WTC11 (cell line): ENCODE measurements around the gene CNGA4. TPM values are rescaled to one million over a fixed set of nuclear protein-coding genes. Genes with fewer than 3 reads are reported as not detected.

ENCODE experiments used
- ATAC-seq: fragments of 200-7000 bp; cut with Tn5 transposase; 2 replicates; pipeline ENCODE4 v1.10.0; 2021; ENCODE audit warnings: mild to moderate bottlenecking, moderate library complexity
- CTCF ChIA-PET: fragments of 300-600 bp; sonication (Branson Sonifier 250); formaldehyde crosslinking; loops from one replicate; lab custom pipeline; 2021; ENCODE audit warnings: antibody characterized with exemption; lab: Charles Lee
- POLR2A ChIA-PET: fragments of 350-600 bp; sonication (Branson Sonifier 250); formaldehyde crosslinking; loops from one replicate; lab custom pipeline; 2021; ENCODE audit warnings: antibody characterized with exemption; lab: Charles Lee
- DNase-seq: peaks from one replicate; pipeline ENCODE4 v3.0.0; 2021; ENCODE audit warnings: low spot score
- H3K27ac Mint-ChIP-seq: 2 replicates; pipeline ENCODE4 v1.8.0; 2021; ENCODE audit warnings: mixed read lengths
- H3K27me3 Mint-ChIP-seq: 2 replicates; pipeline ENCODE4 v1.8.0; 2021; ENCODE audit warnings: low read depth, mild to moderate bottlenecking, moderate library complexity, mixed read lengths
- H3K36me3 Mint-ChIP-seq: 2 replicates; pipeline ENCODE4 v1.8.0; 2021; ENCODE audit warnings: mixed read lengths
- H3K4me1 Mint-ChIP-seq: 2 replicates; pipeline ENCODE4 v1.8.0; 2022; ENCODE audit warnings: mixed read lengths
- H3K4me3 Mint-ChIP-seq: 2 replicates; pipeline ENCODE4 v1.8.0; 2021; ENCODE audit warnings: mild to moderate bottlenecking, moderate library complexity, mixed read lengths
- H3K9me3 Mint-ChIP-seq: 2 replicates; pipeline ENCODE4 v1.8.0; 2021; ENCODE audit warnings: mixed read lengths
- ATF2 ChIP-seq: sonication (generic); formaldehyde crosslinking; IDR thresholded peaks from 2 replicates; pipeline ENCODE4 v1.8.1; 2022; ENCODE audit warnings: low read depth, missing genetic modification reagents, borderline replicate concordance
- CDX4 ChIP-seq: fragments of 250-450 bp; sonication (Bioruptor Pico); IDR thresholded peaks from 2 replicates; pipeline ENCODE4 v1.9.0; 2021; ENCODE audit warnings: moderate library complexity, mild to moderate bottlenecking, inconsistent platforms, borderline replicate concordance
- CREM ChIP-seq: sonication (generic); formaldehyde crosslinking; IDR thresholded peaks from 2 replicates; pipeline ENCODE4 v1.8.1; 2022; ENCODE audit warnings: mild to moderate bottlenecking, missing genetic modification reagents, moderate library complexity
- E2F5 ChIP-seq: sonication (generic); formaldehyde crosslinking; IDR thresholded peaks from 2 replicates; pipeline ENCODE4 v1.8.1; 2022; ENCODE audit warnings: mild to moderate bottlenecking, moderate library complexity, missing genetic modification reagents
- ERG ChIP-seq: fragments of 250-450 bp; sonication (Bioruptor Pico); IDR thresholded peaks from 2 replicates; pipeline ENCODE4 v1.8.0; 2021; ENCODE audit warnings: mild to moderate bottlenecking
- KAT7 ChIP-seq: sonication (generic); formaldehyde crosslinking; IDR thresholded peaks from 2 replicates; pipeline ENCODE4 v1.8.1; 2023; ENCODE audit warnings: missing genetic modification reagents, mild to moderate bottlenecking, borderline replicate concordance
- PREB ChIP-seq: sonication (generic); formaldehyde crosslinking; IDR thresholded peaks from 2 replicates; pipeline ENCODE4 v1.8.1; 2022; ENCODE audit warnings: mild to moderate bottlenecking, missing genetic modification reagents, moderate library complexity, borderline replicate concordance
- TEAD1 ChIP-seq: sonication (generic); formaldehyde crosslinking; IDR thresholded peaks from 2 replicates; pipeline ENCODE4 v1.8.0; 2022; ENCODE audit warnings: mild to moderate bottlenecking, missing genetic modification reagents
- ZMAT4 ChIP-seq: fragments of 250-450 bp; sonication (Bioruptor Pico); IDR thresholded peaks from 2 replicates; pipeline ENCODE4 v1.9.0; 2021; ENCODE audit warnings: mild to moderate bottlenecking
- total RNA-seq: library from RNA; stranded (reverse); gene quantifications from 3 replicates; pipeline ENCODE4 v1.2.3, GENCODE V29; 2021

The CNGA4 gene
- total RNA-seq, 1 experiment from 2014 or later = 0.35 TPM

GRCh38 chr11:6197466-6198200 lies 41.3 kb upstream of the CNGA4 start (continued):
- TF ChIP-seq PREB (CRISPR knock-in tag) = no peak

- Mint-ChIP-seq H3K27me3 (no peaks in the 10 kb centered on the region), H3K4me1 (peaks cover 9% of the 10 kb centered on the region), H3K4me3 (no peak within 1 kb of the TSS), H3K36me3 (no peaks in the 10 kb centered on the region), H3K27ac (no peak within 1 kb of the TSS), H3K9me3 (no peaks in the 10 kb centered on the region)
- ATAC-seq (no peak), DNase-seq (no peak)
- CTCF ChIA-PET = interaction anchor here (1.1 kb wide), 1 partner anchor 52 kb away, joined by 5 read pairs; no protein-coding TSS in a partner anchor
- TF ChIP-seq ATF2 = no peak
- POLR2A ChIA-PET = no interaction called here
These were observed 39.6 kb upstream of the CNGA4 start, which contains the start of gene OR52W1 for GRCh38 chr11:6199174-6199810. Gene OR52W1 (plus strand): TSS chr11:6199224. CDS start chr11:6199224, 0 bp downstream.

GRCh38 chr11:6200975-6201374 lies 37.9 kb upstream of the CNGA4 start:
- Mint-ChIP-seq H3K9me3 (no peaks in the 10 kb centered on the region), H3K36me3 (no peaks in the 10 kb centered on the region), H3K4me1 (peaks cover 9% of the 10 kb centered on the region), H3K4me3 (no peak overlapping the region), H3K27ac (no peak overlapping the region), H3K27me3 (no peaks in the 10 kb centered on the region)
- ChIA-PET POLR2A (no interaction called here), CTCF (interaction anchor here (0.9 to 1.2 kb wide), 5 partner anchors 28 to 209 kb away, joined by 3 to 4 read pairs (median 3); no protein-coding TSS in a partner anchor)
- ATAC-seq (no peak), DNase-seq (no peak)
- TF ChIP-seq E2F5 (CRISPR knock-in tag) (no peak), KAT7 (CRISPR knock-in tag) (no peak), ZMAT4 (CRISPR knock-in tag) (no peak), CDX4 (CRISPR knock-in tag) (no peak), TEAD1 (CRISPR knock-in tag) (no peak)

- TF ChIP-seq ERG (no peak), ATF2 (no peak), CREM (CRISPR knock-in tag) (no peak)
- TF ChIP-seq, all 79 proteins: peak for 0
- H3K27me3 Mint-ChIP-seq = no peaks in the 10 kb centered on the region
- no peak overlapping the region for H3K4me3 Mint-ChIP-seq
- DNase-seq (no peak), ATAC-seq (no peak)
- no peaks in the 10 kb centered on the region for H3K9me3 Mint-ChIP-seq
- POLR2A ChIA-PET = no interaction called here
- CTCF ChIA-PET = interaction anchor here (0.9 to 1.2 kb wide), 5 partner anchors 28 to 209 kb away, joined by 3 to 4 read pairs (median 3); no protein-coding TSS in a partner anchor
- H3K27ac Mint-ChIP-seq = no peak overlapping the region
- no peaks in the 10 kb centered on the region for H3K36me3 Mint-ChIP-seq
- peaks cover 9% of the 10 kb centered on the region for H3K4me1 Mint-ChIP-seq
These were observed 37.4 kb upstream of the CNGA4 start for GRCh38 chr11:6201481-6201880.
